DOHH2 (cell line): ENCODE data around the gene MYO5C.

Experiments used
- H3F3A ChIP-seq: fragments of 200-600 bp; sonication (generic), shearing (Covaris generic); 2 replicates; pipeline ENCODE4 v1.6.0; 2016; ENCODE audit warnings: antibody characterized with exemption, mild to moderate bottlenecking; ENCODE audit not compliant: control insufficient read depth, insufficient read depth
- H3K27ac ChIP-seq: fragments of 200-600 bp; sonication (generic); 2 replicates; pipeline ENCODE4 v1.5.1; 2014; ENCODE audit warnings: low read depth, mild to moderate bottlenecking, low read length, moderate library complexity
- H3K27me3 ChIP-seq: fragments of 200-600 bp; sonication (generic); 2 replicates; pipeline ENCODE4 v1.6.1; 2014; ENCODE audit warnings: mild to moderate bottlenecking, low read length, mixed read lengths; ENCODE audit not compliant: control insufficient read depth
- H3K36me3 ChIP-seq: fragments of 200-600 bp; sonication (generic); 2 replicates; pipeline ENCODE4 v1.6.1; 2014; ENCODE audit warnings: mild to moderate bottlenecking, low read length, moderate library complexity, mixed read lengths; ENCODE audit not compliant: control insufficient read depth
- H3K4me1 ChIP-seq: fragments of 200-600 bp; sonication (generic); 2 replicates; pipeline ENCODE4 v1.6.1; 2014; ENCODE audit warnings: mild to moderate bottlenecking, low read length, mixed read lengths; ENCODE audit not compliant: control insufficient read depth
- H3K4me2 ChIP-seq: fragments of 200-600 bp; sonication (generic); 2 replicates; pipeline ENCODE4 v1.6.0; 2014; ENCODE audit warnings: mild to moderate bottlenecking, low read length, moderate library complexity
- H3K4me3 ChIP-seq: fragments of 200-600 bp; sonication (generic); 2 replicates; pipeline ENCODE4 v1.5.1; 2014; ENCODE audit warnings: mild to moderate bottlenecking, low read length, mixed read lengths
- H3K79me2 ChIP-seq: fragments of 200-600 bp; sonication (generic); 2 replicates; pipeline ENCODE4 v1.6.1; 2014; ENCODE audit warnings: mild to moderate bottlenecking, low read length, mixed read lengths; ENCODE audit not compliant: control insufficient read depth
- H3K9me2 ChIP-seq: fragments of 200-600 bp; sonication (generic); replicated peaks from 2 replicates; pipeline ENCODE4 v1.6.1; 2014; ENCODE audit warnings: mild to moderate bottlenecking, low read length, mixed read lengths; ENCODE audit not compliant: control insufficient read depth
- H3K9me3 ChIP-seq: fragments of 200-600 bp; sonication (generic); 2 replicates; pipeline ENCODE4 v1.6.1; 2014; ENCODE audit warnings: antibody characterized with exemption, low read length, mixed read lengths; ENCODE audit not compliant: control insufficient read depth, insufficient read depth
- H4K20me1 ChIP-seq: fragments of 200-600 bp; sonication (generic); 2 replicates; pipeline ENCODE4 v1.6.0; 2014; ENCODE audit warnings: low read depth, mild to moderate bottlenecking, antibody characterized with exemption, low read length, moderate library complexity; ENCODE audit not compliant: control insufficient read depth, insufficient read depth
- EZH2phosphoT487 ChIP-seq: fragments of 200-600 bp; sonication (generic); IDR thresholded peaks from 2 replicates; pipeline ENCODE4 v1.6.1; 2017; ENCODE audit warnings: borderline replicate concordance, mild to moderate bottlenecking, antibody characterized with exemption, low read length, moderate library complexity, mixed read lengths
- TF ChIP-seq, protein P1 (sequence below): fragments of 200-600 bp; sonication (generic); IDR thresholded peaks from one replicate; pipeline ENCODE4 v1.5.1; 2014; ENCODE audit warnings: antibody characterized with exemption, mild to moderate bottlenecking, low read depth, low read length; ENCODE audit not compliant: poor library complexity, severe bottlenecking

MYO5C gene

DNA sequence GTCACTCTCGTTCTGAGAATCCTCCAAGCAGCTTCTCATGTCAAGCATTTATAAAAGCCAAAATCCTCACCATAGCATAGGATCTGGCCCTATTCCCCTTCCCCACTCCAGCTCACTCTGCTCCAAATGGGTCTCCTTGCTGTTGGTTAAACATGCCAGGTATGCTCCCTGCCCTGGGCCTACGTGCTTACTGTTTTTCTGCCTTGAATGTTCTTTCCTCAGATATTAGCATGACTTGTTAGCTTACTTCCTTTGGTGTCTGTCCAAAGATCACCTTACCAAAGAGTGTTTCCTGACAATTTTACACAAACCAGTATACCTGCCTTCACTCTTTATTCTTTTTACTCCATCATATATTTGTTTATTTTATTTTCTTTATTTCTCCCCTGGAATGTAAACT is 33.1 kb upstream of the MYO5C start:
- Histone ChIP-seq H3K79me2 (no peaks in the 10 kb centered on the region), H3K9me2 (no peaks in the 10 kb centered on the region), H4K20me1 (no peaks in the 10 kb centered on the region), H3K9me3 (no peaks in the 10 kb centered on the region), H3K4me2 (no peak overlapping the region), H3K27ac (no peak overlapping the region), H3K4me3 (no peak overlapping the region), H3F3A (no peaks in the 10 kb centered on the region), H3K4me1 (peaks cover 9% of the 10 kb centered on the region), H3K36me3 (peaks cover 16% of the 10 kb centered on the region), H3K27me3 (no peaks in the 10 kb centered on the region)
- no peak for TF ChIP-seq EZH2phosphoT487
- TF ChIP-seq, protein P1, sequence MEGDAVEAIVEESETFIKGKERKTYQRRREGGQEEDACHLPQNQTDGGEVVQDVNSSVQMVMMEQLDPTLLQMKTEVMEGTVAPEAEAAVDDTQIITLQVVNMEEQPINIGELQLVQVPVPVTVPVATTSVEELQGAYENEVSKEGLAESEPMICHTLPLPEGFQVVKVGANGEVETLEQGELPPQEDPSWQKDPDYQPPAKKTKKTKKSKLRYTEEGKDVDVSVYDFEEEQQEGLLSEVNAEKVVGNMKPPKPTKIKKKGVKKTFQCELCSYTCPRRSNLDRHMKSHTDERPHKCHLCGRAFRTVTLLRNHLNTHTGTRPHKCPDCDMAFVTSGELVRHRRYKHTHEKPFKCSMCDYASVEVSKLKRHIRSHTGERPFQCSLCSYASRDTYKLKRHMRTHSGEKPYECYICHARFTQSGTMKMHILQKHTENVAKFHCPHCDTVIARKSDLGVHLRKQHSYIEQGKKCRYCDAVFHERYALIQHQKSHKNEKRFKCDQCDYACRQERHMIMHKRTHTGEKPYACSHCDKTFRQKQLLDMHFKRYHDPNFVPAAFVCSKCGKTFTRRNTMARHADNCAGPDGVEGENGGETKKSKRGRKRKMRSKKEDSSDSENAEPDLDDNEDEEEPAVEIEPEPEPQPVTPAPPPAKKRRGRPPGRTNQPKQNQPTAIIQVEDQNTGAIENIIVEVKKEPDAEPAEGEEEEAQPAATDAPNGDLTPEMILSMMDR: no peak

DNA sequence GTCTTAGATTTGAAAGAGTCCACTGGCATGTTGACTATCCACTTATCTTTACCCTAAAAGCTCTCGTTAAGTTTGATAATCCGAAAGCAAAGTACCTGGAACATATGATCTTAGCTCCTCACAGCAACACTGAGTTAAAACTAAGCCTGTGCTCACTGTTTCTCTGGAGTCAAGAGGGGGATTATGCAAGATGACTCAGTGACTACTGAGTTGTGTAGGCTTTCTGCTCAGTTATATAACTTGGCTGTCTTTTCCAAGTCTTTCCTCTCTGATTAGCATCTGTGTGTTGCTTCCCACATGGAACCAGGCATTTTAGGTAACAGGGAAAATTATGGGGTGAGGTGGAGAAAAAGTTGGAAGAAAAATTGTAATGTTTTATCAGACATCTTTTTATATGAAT is 31.2 kb upstream of the MYO5C start:
- Histone ChIP-seq H3K27me3 (no peaks in the 10 kb centered on the region), H3K79me2 (no peaks in the 10 kb centered on the region), H3K9me2 (no peaks in the 10 kb centered on the region), H3K27ac (no peak overlapping the region), H3K4me3 (no peak overlapping the region), H3K4me1 (peaks cover 7% of the 10 kb centered on the region), H3F3A (no peaks in the 10 kb centered on the region), H4K20me1 (no peaks in the 10 kb centered on the region), H3K36me3 (peaks cover 16% of the 10 kb centered on the region), H3K4me2 (no peak overlapping the region), H3K9me3 (no peaks in the 10 kb centered on the region)
- no peak for TF ChIP-seq EZH2phosphoT487
- TF ChIP-seq, protein P1: no peak

DNA sequence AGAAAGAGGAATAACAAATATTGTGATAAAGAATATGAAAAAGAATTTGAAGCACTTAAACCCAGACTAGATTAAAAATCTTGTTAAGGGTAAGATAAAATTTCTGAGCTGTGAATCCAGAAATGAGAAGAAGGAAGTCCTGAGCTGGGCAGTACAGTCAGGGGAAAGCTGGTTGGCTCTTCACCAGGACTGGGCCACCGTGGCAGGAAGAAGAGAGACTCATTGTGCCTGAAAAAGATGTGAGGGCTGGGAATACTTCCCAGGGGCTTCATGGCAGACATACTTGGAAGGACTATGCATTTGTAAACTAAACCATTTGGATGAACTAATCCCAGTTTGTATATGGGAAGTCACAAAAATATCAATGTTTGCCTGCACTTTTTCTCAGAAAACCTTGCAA is 28.5 kb upstream of the MYO5C start:
- no peaks in the 10 kb centered on the region for H4K20me1 ChIP-seq
- H3K9me2 ChIP-seq: no peaks in the 10 kb centered on the region
- H3K4me2 ChIP-seq: no peak overlapping the region
- no peaks in the 10 kb centered on the region for H3K79me2 ChIP-seq
- no peaks in the 10 kb centered on the region for H3F3A ChIP-seq
- H3K27me3 ChIP-seq: no peaks in the 10 kb centered on the region
- H3K9me3 ChIP-seq: no peaks in the 10 kb centered on the region
- H3K27ac ChIP-seq: no peak overlapping the region
- H3K36me3 ChIP-seq: peaks cover 17% of the 10 kb centered on the region
- no peaks in the 10 kb centered on the region for H3K4me1 ChIP-seq
- TF ChIP-seq, protein P1: no peak
- no peak for TF ChIP-seq EZH2phosphoT487
- no peak overlapping the region for H3K4me3 ChIP-seq
